HG03139 (cell line): ENCODE results near the gene TSPO2.

Experiments
- ATAC-seq: cut with Tn5 transposase; IDR thresholded peaks from one replicate; pipeline ENCODE4 v1.9.1; 2021; ENCODE audit not compliant: unreplicated experiment

The TSPO2 gene

GRCh38 chr6:41049955-41050354 is 7.7 kb downstream of the TSPO2 start:
- ATAC-seq: no peak

DNA sequence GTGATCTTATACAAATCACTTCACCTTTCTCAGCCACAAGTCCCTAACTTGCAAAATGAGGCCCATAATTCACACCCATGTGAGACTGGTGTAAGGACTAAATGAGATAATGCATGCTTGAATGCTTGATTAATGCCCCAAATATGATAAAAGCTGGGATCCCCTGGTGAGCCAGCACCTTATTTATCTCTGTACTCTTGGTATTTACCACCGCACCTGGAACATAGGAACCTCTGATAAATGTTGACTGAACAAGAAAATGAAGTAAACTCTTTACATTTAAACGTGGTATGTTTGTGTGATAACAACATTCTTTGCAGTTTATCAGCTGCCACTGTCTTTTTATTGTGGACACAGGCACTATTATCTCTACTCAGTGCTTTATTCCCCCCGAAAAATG is 8.3 kb downstream of the TSPO2 start:
- ATAC-seq: no peak

DNA sequence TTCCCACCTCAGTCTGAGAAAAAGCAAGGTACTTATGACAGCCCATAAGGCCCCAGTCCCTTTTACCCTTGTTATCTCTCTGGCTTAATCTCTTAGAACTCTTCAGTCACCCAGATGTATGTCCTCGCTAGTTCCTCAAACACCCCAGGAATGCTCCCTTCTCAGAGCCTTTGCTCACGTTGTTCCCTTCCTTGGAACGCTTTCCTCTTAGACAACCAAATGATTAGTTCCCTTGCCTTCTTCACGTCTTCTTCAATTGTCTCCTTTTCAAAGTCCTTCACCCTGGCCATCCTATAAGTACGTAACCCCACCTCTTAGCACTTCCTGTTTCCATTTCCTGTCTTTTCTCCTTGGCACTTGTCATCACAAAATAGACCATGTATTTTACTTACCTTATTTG is 9.6 kb downstream of the TSPO2 start:
- ATAC-seq: no peak

- no peak for ATAC-seq
These were observed 10.8 kb downstream of the TSPO2 start, which contains the start of gene APOBEC2 for GRCh38 chr6:41053041-41053440. APOBEC2 (plus strand) TSS chr6:41053202; CDS start chr6:41053348, 146 bp downstream.

- ATAC-seq: no peak
These were observed 12.2 kb downstream of the TSPO2 start for GRCh38 chr6:41054511-41054910.

GRCh38 chr6:41055149-41055548 is 12.9 kb downstream of the TSPO2 start:
- no peak for ATAC-seq

DNA sequence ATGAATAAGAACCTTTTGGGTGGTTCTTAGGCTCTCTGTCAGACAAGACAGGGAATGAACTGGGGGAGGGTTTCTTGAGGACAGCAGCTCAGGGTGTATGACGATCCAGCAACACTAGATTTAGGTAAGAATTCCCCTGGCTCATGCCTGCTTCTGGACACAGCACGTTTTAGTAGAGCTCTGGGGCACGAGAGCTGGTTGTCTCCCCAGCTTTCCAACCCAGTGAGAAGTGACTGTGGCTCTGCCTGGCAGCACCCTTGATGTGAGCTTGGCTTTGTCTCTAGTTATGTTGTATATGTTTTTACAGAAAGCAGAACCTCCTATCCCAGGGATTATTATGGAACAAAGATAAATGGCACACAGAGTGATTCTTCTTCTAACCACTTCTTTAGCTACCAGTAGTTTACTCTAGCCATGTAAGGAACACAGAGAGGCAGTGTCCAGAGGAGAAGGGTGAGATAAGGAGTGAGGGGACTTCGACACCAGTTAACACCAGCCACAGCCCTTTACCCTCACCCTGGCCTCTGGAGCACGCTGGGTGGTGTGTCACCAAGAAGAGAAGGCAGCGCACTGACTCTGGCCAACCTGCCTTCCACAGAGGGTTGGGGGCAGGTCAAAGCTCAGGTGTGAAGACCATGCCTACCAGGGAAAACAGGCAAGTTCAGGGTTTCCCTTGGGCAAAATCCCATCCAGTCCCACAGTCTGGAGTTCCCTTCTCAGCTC is 14.7 kb downstream of the TSPO2 start:
- no peak for ATAC-seq

- no peak for ATAC-seq
These were observed 16.5 kb downstream of the TSPO2 start for GRCh38 chr6:41058783-41059181.

- no peak for ATAC-seq
These were observed 17.3 kb downstream of the TSPO2 start for GRCh38 chr6:41059556-41059955.

DNA sequence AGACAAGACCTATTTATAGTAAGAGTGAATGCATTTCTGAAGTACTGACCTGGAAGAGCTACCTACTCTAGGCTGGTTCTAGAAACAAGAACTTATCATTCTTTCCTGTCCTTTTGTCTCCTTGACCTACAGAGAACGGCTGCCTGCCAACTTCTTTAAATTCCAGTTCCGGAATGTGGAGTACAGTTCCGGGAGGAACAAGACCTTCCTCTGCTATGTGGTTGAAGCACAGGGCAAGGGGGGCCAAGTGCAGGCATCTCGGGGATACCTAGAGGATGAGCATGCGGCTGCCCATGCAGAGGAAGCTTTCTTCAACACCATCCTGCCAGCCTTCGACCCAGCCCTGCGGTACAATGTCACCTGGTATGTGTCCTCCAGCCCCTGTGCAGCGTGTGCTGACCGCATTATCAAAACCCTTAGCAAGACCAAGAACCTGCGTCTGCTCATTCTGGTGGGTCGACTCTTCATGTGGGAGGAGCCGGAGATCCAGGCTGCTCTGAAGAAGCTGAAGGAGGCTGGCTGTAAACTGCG is 19.0 kb downstream of the TSPO2 start:
- ATAC-seq: no peak

- no peak for ATAC-seq
These were observed 19.8 kb downstream of the TSPO2 start for GRCh38 chr6:41062056-41062455.

DNA sequence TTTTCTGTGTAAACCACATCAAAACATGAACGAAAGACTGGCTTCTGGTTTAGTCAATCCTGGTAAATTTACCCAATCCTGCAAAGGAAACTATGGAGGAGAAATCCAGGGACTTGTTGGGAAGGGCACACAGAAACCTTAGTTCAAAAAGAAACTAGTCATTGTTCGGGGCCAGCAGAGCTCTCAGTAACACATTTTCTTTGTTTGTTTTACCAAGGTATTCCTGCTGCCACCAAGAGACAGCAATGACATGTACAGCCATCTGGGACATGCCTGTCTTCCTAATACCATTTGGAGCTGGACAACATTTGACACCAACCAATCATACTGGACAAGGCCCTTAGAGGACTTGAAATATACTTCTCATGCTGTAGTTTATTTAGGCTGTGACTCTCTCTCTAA is 21.6 kb downstream of the TSPO2 start:
- no peak for ATAC-seq

GRCh38 chr6:41064841-41065240 is 22.6 kb downstream of the TSPO2 start:
- no peak for ATAC-seq

- ATAC-seq: no peak
These were observed 23.3 kb downstream of the TSPO2 start for GRCh38 chr6:41065550-41066026.

DNA sequence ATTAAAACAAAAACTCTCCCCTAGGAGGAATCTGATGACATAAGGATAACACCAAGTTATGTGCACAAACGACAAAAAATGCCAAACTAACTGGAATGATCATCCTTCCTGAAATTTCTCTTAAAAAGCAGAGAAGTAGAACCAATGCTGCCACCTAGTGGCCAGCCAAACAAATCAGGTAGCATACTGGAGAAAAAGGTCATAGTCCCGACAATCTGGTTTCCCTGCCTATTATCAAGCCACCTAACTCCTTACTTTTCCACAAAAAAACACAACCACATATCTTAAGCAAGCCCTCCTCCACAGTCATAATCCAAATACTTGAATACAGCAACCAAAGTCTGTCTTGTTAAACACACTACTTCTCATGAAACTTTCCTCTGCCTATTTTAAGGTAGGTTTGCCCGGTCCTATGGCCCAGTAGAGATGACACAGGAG is 24.6 kb downstream of the TSPO2 start:
- no peak for ATAC-seq

DNA sequence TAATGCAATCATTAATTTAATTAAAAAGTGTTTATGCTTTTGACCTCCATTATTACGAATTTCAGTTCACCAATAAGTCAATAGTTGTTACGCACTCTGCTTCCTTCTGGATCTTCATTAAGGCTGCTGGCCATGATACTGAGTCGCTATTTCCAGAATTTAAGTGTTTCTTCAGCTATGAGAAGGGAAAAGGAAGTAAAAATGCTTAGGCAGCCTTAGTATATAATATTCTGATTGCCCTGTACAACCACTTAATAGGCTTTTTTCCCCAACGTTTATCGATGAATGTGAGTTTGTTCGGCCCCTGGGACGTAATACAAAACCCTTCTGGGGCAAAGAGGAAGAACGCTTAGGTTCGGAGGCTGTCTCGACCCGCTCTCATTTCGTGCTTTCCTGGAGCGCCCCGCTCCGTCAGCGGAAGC is 29.2 kb downstream of the TSPO2 start:
- peak; percentile 9 for ATAC-seq

- peak; percentile 54 for ATAC-seq
These were observed 29.9 kb downstream of the TSPO2 start, which contains the start of gene OARD1 for GRCh38 chr6:41071923-41072835. OARD1 (minus strand) TSS chr6:41072356; CDS start chr6:41071634, 722 bp downstream.

GRCh38 chr6:41072836-41073202 is 30.6 kb downstream of the TSPO2 start, which contains the start of gene NFYA:
NFYA (plus strand) TSS chr6:41072974; CDS start chr6:41079090, 6,116 bp downstream.
- ATAC-seq: peak; percentile 53

DNA sequence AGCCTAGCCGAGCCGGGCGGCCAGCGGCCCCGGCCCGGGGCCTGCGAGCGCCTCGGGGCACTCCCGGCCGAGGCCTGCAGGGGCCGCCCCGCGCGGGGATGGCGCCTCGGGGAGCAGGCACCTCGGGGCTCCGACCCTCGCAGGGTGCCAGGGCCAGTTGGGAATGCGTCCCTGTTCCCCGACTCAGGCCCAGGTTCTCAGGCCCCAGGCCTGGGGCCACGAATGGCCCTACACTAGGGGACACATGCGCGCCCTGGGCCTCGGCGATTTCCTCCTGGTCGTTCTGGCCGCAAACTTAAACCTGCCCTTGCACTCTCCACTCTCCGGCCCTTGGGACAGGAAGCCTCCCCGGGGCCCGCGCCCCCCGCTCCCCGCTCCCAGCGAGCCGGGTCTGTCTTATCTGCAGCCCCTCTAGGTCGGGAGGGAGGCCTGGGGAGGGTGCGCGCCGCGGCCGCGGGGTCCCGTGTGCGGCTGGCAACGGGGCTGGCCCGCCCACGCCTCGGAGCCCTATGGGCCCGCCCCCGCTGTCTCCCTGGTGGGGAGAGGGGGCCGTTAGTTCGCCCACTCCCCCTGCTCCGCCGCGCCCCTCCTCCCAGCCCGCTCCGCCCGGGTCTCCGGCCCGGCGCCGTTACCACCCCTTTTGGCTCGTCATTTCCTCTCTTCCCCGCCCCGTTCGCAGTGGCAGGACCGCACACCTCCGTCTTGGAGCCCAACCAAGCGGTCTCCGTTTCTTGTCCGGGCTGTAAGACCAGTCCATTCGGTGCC is 31.1 kb downstream of the TSPO2 start:
- peak; percentile 32 for ATAC-seq

- no peak for ATAC-seq
These were observed 31.9 kb downstream of the TSPO2 start for GRCh38 chr6:41073968-41074691.
